Panc1 (cell line): Measurements from ENCODE around the gene LMF1. TPM values are rescaled to one million over a fixed set of nuclear protein-coding genes. Genes with fewer than 3 reads are reported as not detected.

ENCODE experiments used
- ATAC-seq: fragments of 200-7000 bp; cut with Tn5 transposase; 2 replicates; pipeline ENCODE4 v1.9.1; 2020; ENCODE audit warnings: mild to moderate bottlenecking, moderate library complexity
- BruUV-seq: library from RNA; stranded (reverse); fragments of 400-500 nt; replicated peaks from 2 replicates; lab custom pipeline; 2021; lab: Mats Ljungman, UMichigan
- CTCF ChIA-PET: fragments of 300-600 bp; sonication (Branson Sonifier 250); formaldehyde crosslinking; loops from one replicate; lab custom pipeline; 2022; ENCODE audit warnings: antibody characterized with exemption; lab: Charles Lee
- POLR2A ChIA-PET: fragments of 300-600 bp; sonication (Branson Sonifier 250); formaldehyde crosslinking; loops from one replicate; lab custom pipeline; 2022; ENCODE audit warnings: antibody characterized with exemption; lab: Charles Lee
- DNase-seq: peaks from one replicate; pipeline ENCODE4 v3.0.0-alpha.2; 2010; ENCODE audit warnings: low read depth, low spot score
- H3K27ac ChIP-seq: 2 replicates; pipeline ENCODE4 v1.5.1; 2011; ENCODE audit warnings: mild to moderate bottlenecking, low read length, inconsistent platforms
- H3K27me3 ChIP-seq: fragments of 200-500 bp; sonication (Bioruptor generic); 2 replicates; pipeline ENCODE4 v1.6.0; 2014; ENCODE audit warnings: low read length, inconsistent platforms; ENCODE audit not compliant: control insufficient read depth, insufficient read depth
- H3K36me3 ChIP-seq: fragments of 200-500 bp; sonication (Bioruptor generic); 2 replicates; pipeline ENCODE4 v1.5.1; 2014; ENCODE audit warnings: inconsistent platforms, mild to moderate bottlenecking, low read length, moderate library complexity; ENCODE audit not compliant: control insufficient read depth, insufficient read depth
- H3K4me1 ChIP-seq: 2 replicates; pipeline ENCODE4 v1.5.1; 2011; ENCODE audit warnings: inconsistent platforms, mild to moderate bottlenecking, low read length, moderate library complexity; ENCODE audit not compliant: control insufficient read depth, insufficient read depth
- H3K4me3 ChIP-seq, 2 experiments: 2 replicates each; pipeline ENCODE4 v1.5.1; 2011 to 2012; ENCODE audit warnings: low read depth in 2 of 2, low read length in 2 of 2, mild to moderate bottlenecking in 2 of 2, inconsistent platforms in 1 of 2, moderate library complexity in 1 of 2
- H3K9me3 ChIP-seq: fragments of 200-500 bp; sonication (Bioruptor generic); 2 replicates; pipeline ENCODE4 v1.5.1; 2014; ENCODE audit warnings: low read depth, mild to moderate bottlenecking, inconsistent platforms, low read length, moderate library complexity; ENCODE audit not compliant: control insufficient read depth, insufficient read depth
- POLR2AphosphoS5 ChIP-seq: IDR thresholded peaks from 2 replicates; pipeline ENCODE4 v1.6.1; 2012; ENCODE audit warnings: mild to moderate bottlenecking, low read depth, low read length, moderate library complexity
- SIN3A ChIP-seq: IDR thresholded peaks from 2 replicates; pipeline ENCODE4 v1.6.1; 2012; ENCODE audit warnings: low read depth, mild to moderate bottlenecking, low read length, moderate library complexity, borderline replicate concordance; ENCODE audit not compliant: insufficient read depth
- TCF7L2 ChIP-seq: IDR thresholded peaks from 2 replicates; pipeline ENCODE4 v1.6.1; 2011; ENCODE audit warnings: mild to moderate bottlenecking, low read depth, low read length, inconsistent platforms
- in situ Hi-C: cut with HindIII; loops from 2 replicates; pipeline ENCODE4 v1.10.0; 2016; ENCODE audit warnings: low sequenced_read_pairs, low pct_unique_long_range_greater_than_20kb
- intact Hi-C: fragments of 100-400 bp; cut with micrococcal nuclease; formaldehyde crosslinking; loops from one replicate; pipeline ENCODE4 v1.10.0; 2022; ENCODE audit not compliant: unreplicated experiment
- total RNA-seq: library from RNA; stranded (reverse); gene quantifications from one replicate; pipeline ENCODE4 v1.2.1, GENCODE V29; 2021; ENCODE audit not compliant: unreplicated experiment
- TF ChIP-seq, protein P1 (sequence below): fragments of 450-650 bp; IDR thresholded peaks from 2 replicates; pipeline ENCODE4 v1.5.1; 2017; ENCODE audit warnings: mild to moderate bottlenecking
- TF ChIP-seq, protein P2 (sequence below), 2 experiments: IDR thresholded peaks; 2 replicates each; pipeline ENCODE4 v1.6.1; 2011 to 2012; ENCODE audit warnings: low read depth in 2 of 2, control low read depth in 1 of 2, low read length in 1 of 2, mild to moderate bottlenecking in 1 of 2, moderate library complexity in 1 of 2; ENCODE audit not compliant: insufficient read depth in 1 of 2

LMF1 gene
- total RNA-seq, 1 experiment from 2014 or later, result 24.3 TPM

DNA sequence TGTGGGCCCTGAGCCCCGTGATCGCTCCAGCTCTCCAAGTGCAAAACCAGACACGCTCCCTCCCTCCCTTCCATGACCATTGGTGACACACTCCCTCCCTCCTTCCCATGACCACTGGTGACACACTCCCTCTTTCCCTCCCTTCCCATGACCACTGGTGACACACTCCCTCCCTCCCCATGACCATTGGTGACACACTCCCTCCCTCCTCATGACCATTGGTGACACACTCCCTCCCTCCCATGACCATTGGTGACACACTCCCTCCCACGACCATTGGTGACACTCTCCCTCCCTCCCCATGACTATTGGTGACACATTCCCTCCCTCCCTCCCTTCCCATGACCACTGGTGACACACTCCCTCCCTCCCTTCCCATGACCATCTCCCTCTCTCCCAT, 56.3 kb downstream of the LMF1 start:
- DNase-seq, result peak; percentile 25
- in situ Hi-C loops (no loop called here), intact Hi-C loops (no loop called here)
- TF ChIP-seq, protein P1, sequence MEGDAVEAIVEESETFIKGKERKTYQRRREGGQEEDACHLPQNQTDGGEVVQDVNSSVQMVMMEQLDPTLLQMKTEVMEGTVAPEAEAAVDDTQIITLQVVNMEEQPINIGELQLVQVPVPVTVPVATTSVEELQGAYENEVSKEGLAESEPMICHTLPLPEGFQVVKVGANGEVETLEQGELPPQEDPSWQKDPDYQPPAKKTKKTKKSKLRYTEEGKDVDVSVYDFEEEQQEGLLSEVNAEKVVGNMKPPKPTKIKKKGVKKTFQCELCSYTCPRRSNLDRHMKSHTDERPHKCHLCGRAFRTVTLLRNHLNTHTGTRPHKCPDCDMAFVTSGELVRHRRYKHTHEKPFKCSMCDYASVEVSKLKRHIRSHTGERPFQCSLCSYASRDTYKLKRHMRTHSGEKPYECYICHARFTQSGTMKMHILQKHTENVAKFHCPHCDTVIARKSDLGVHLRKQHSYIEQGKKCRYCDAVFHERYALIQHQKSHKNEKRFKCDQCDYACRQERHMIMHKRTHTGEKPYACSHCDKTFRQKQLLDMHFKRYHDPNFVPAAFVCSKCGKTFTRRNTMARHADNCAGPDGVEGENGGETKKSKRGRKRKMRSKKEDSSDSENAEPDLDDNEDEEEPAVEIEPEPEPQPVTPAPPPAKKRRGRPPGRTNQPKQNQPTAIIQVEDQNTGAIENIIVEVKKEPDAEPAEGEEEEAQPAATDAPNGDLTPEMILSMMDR, result no peak
- no peak for TF ChIP-seq POLR2AphosphoS5
- no peak for TF ChIP-seq SIN3A
- TF ChIP-seq TCF7L2, result no peak
- Histone ChIP-seq H3K36me3 (no peaks in the 10 kb centered on the region), H3K27ac (no peak overlapping the region), H3K27me3 (no peaks in the 10 kb centered on the region), H3K4me3 (no peak overlapping the region), H3K9me3 (no peaks in the 10 kb centered on the region), H3K4me1 (no peaks in the 10 kb centered on the region)
- CTCF ChIA-PET, result no interaction called here
- no TSS peak for BruUV-seq
- no peak for ATAC-seq
- POLR2A ChIA-PET, result no interaction called here

DNA sequence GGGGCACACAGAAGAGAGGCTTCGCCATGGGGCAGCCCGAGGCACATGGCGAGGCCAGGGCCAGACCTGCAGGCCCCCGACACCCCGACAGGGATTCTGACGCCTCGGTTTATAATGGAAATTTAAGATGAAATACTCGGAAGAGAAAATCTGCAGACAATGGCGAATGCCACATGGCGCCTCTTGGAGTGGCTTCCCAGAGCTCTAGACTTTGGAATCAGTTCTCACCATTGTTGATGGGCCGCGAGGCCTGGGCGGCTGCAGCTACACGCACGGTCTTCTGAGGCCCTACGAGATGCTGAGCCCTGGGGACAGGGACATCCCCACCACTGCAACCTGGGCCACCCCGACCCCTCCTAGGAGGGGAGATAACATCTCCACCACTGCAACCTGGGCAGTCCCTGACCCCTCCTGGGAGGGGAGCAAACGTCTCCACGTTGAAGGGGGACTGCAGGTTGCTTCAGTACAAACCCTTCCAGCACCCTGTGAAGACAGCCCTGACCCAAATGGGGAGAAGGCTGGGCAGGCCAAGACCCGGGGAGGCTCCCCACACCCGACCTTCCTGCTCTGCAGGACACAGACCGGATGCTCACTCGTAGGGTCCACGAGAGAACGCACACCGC, 56.9 kb downstream of the LMF1 start:
- intact Hi-C loops (no loop called here), in situ Hi-C loops (no loop called here)
- ChIA-PET CTCF (no interaction called here), POLR2A (no interaction called here)
- Histone ChIP-seq H3K27ac (no peak overlapping the region), H3K27me3 (no peaks in the 10 kb centered on the region), H3K4me3 (no peak overlapping the region), H3K4me1 (no peaks in the 10 kb centered on the region), H3K9me3 (no peaks in the 10 kb centered on the region), H3K36me3 (no peaks in the 10 kb centered on the region)
- BruUV-seq, result no TSS peak
- TF ChIP-seq, protein P1, result no peak
- TF ChIP-seq POLR2AphosphoS5, result no peak
- TF ChIP-seq TCF7L2, result no peak
- TF ChIP-seq, protein P2, sequence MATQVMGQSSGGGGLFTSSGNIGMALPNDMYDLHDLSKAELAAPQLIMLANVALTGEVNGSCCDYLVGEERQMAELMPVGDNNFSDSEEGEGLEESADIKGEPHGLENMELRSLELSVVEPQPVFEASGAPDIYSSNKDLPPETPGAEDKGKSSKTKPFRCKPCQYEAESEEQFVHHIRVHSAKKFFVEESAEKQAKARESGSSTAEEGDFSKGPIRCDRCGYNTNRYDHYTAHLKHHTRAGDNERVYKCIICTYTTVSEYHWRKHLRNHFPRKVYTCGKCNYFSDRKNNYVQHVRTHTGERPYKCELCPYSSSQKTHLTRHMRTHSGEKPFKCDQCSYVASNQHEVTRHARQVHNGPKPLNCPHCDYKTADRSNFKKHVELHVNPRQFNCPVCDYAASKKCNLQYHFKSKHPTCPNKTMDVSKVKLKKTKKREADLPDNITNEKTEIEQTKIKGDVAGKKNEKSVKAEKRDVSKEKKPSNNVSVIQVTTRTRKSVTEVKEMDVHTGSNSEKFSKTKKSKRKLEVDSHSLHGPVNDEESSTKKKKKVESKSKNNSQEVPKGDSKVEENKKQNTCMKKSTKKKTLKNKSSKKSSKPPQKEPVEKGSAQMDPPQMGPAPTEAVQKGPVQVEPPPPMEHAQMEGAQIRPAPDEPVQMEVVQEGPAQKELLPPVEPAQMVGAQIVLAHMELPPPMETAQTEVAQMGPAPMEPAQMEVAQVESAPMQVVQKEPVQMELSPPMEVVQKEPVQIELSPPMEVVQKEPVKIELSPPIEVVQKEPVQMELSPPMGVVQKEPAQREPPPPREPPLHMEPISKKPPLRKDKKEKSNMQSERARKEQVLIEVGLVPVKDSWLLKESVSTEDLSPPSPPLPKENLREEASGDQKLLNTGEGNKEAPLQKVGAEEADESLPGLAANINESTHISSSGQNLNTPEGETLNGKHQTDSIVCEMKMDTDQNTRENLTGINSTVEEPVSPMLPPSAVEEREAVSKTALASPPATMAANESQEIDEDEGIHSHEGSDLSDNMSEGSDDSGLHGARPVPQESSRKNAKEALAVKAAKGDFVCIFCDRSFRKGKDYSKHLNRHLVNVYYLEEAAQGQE (IDR thresholded peaks at IDR 0.05; ENCODE audit: insufficient read depth in 1 of 2, low read depth in 2 of 2, low read length in 1 of 2), result no peak
- TF ChIP-seq SIN3A, result no peak
- DNase-seq, result no peak
- no peak for ATAC-seq
